Neural progenitor cell (in vitro differentiated cells): ENCODE results near the gene XPO4. TPM values are rescaled to one million over a fixed set of nuclear protein-coding genes. Genes with fewer than 3 reads are reported as not detected.

ENCODE experiments used
- DNase-seq: peaks from one replicate; pipeline ENCODE4 v3.0.0-alpha.2; 2016; ENCODE audit warnings: low spot score
- H2AFZ ChIP-seq: fragments of 200-600 bp; sonication (generic); replicated peaks from 2 replicates; pipeline ENCODE4 v1.6.1; 2016; ENCODE audit warnings: antibody characterized with exemption
- H3F3A ChIP-seq: fragments of 200-600 bp; sonication (generic); 2 replicates; pipeline ENCODE4 v1.6.1; 2016; ENCODE audit warnings: antibody characterized with exemption, low read depth
- H3K27ac ChIP-seq: fragments of 200-600 bp; sonication (generic); 2 replicates; pipeline ENCODE4 v1.5.1; 2016; ENCODE audit warnings: mild to moderate bottlenecking
- H3K27me3 ChIP-seq: fragments of 200-600 bp; sonication (generic); 2 replicates; pipeline ENCODE4 v1.6.1; 2016; ENCODE audit warnings: mild to moderate bottlenecking, moderate library complexity
- H3K36me3 ChIP-seq: fragments of 200-600 bp; sonication (generic); 2 replicates; pipeline ENCODE4 v1.5.1; 2016
- H3K4me1 ChIP-seq: fragments of 200-600 bp; sonication (generic); 2 replicates; pipeline ENCODE4 v1.6.1; 2016; ENCODE audit warnings: mixed run types
- H3K4me2 ChIP-seq: fragments of 200-600 bp; sonication (generic); 2 replicates; pipeline ENCODE4 v1.6.1; 2016
- H3K4me3 ChIP-seq: fragments of 200-600 bp; sonication (generic); 2 replicates; pipeline ENCODE4 v1.5.1; 2016
- H3K79me2 ChIP-seq: fragments of 200-600 bp; sonication (generic); 2 replicates; pipeline ENCODE4 v1.6.1; 2016; ENCODE audit warnings: low read depth
- H3K9ac ChIP-seq: fragments of 200-600 bp; sonication (generic); 2 replicates; pipeline ENCODE4 v1.6.1; 2016
- H3K9me3 ChIP-seq: fragments of 200-600 bp; sonication (generic); 2 replicates; pipeline ENCODE4 v1.5.1; 2016; ENCODE audit warnings: low read depth
- H4K20me1 ChIP-seq: fragments of 200-600 bp; sonication (generic); 2 replicates; pipeline ENCODE4 v1.6.1; 2016; ENCODE audit warnings: low read depth
- H3K27ac Mint-ChIP-seq: 3 replicates; pipeline ENCODE4 v1.8.0; 2021; ENCODE audit warnings: mixed read lengths
- H3K27me3 Mint-ChIP-seq: 2 replicates; pipeline ENCODE4 v1.8.0; 2022; ENCODE audit warnings: low read depth, mild to moderate bottlenecking, inconsistent platforms, moderate library complexity, mixed read lengths; ENCODE audit not compliant: insufficient read depth
- H3K36me3 Mint-ChIP-seq: 3 replicates; pipeline ENCODE4 v1.8.0; 2021; ENCODE audit warnings: mixed read lengths
- H3K4me1 Mint-ChIP-seq: 3 replicates; pipeline ENCODE4 v1.8.0; 2021; ENCODE audit warnings: mixed read lengths
- H3K4me3 Mint-ChIP-seq: 3 replicates; pipeline ENCODE4 v1.8.0; 2021; ENCODE audit warnings: mild to moderate bottlenecking, moderate library complexity, mixed read lengths
- H3K9me3 Mint-ChIP-seq: 3 replicates; pipeline ENCODE4 v1.8.0; 2020; ENCODE audit warnings: mixed read lengths
- EZH2 ChIP-seq: fragments of 200-600 bp; sonication (generic); IDR thresholded peaks from 2 replicates; pipeline ENCODE4 v1.6.1; 2017; ENCODE audit warnings: antibody characterized with exemption, mild to moderate bottlenecking, moderate library complexity
- EZH2phosphoT487 ChIP-seq: fragments of 200-600 bp; sonication (generic); IDR thresholded peaks from 2 replicates; pipeline ENCODE4 v1.6.1; 2017; ENCODE audit warnings: antibody characterized with exemption
- total RNA-seq: library from RNA; depleted of rRNA; stranded (reverse); fragments of >200 nt; gene quantifications from 2 replicates; pipeline ENCODE4 v1.2.3, GENCODE V29; 2015; ENCODE audit warnings: low replicate concordance
- TF ChIP-seq, protein P1 (sequence below): fragments of 200-600 bp; sonication (generic); IDR thresholded peaks from 2 replicates; pipeline ENCODE4 v1.5.1; 2017; ENCODE audit warnings: antibody characterized with exemption, mild to moderate bottlenecking

Gene XPO4
- total RNA-seq, 1 donor from 2014 or later = 44.9 TPM

DNA sequence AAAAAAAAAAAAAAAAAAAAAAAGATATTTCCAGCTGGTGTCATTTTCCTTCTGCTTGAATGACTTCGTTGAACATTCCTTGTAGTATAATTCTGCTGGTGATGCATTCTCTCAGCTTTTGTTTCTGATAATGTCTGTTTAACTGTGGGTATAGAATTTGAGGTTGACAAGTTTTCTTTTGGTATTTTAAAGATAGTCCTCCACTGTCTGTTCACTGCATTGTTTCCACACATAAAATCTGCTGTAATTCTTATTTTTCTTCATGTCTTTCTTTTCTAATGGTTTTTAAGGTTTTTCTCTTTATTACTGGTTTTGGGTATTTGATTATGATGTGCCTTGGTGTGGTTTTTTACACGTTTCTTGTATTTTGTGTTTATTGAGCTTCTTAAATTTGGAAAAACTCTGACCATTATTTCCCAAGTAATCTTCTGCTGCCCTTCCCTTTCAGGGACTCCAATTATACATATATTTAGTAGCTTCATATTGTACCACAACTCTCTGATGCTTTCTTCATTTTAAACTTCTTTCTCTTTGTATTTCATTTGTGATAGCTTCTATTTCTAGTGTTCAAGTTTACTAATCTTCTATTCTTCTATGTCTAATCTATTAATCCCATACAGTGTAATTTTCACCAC, 135.1 kb downstream of the XPO4 start:
- peaks cover 7% of the 10 kb centered on the region for H3K79me2 ChIP-seq
- H3K27me3 ChIP-seq = no peaks in the 10 kb centered on the region
- H3K9ac ChIP-seq = no peak overlapping the region
- Mint-ChIP-seq H3K27me3 (peaks cover 2% of the 10 kb centered on the region), H3K4me1 (peaks cover 2% of the 10 kb centered on the region), H3K4me3 (no peak overlapping the region), H3K36me3 (peaks cover 34% of the 10 kb centered on the region), H3K27ac (no peak overlapping the region), H3K9me3 (peaks cover 43% of the 10 kb centered on the region)
- no peak overlapping the region for H3K4me3 ChIP-seq
- DNase-seq = no peak
- no peaks in the 10 kb centered on the region for H3F3A ChIP-seq
- peaks cover 12% of the 10 kb centered on the region for H3K9me3 ChIP-seq
- H2AFZ ChIP-seq = no peak overlapping the region
- H3K36me3 ChIP-seq = peaks cover 10% of the 10 kb centered on the region
- peaks cover 3% of the 10 kb centered on the region for H3K4me1 ChIP-seq
- TF ChIP-seq EZH2 = no peak
- TF ChIP-seq, protein P1, sequence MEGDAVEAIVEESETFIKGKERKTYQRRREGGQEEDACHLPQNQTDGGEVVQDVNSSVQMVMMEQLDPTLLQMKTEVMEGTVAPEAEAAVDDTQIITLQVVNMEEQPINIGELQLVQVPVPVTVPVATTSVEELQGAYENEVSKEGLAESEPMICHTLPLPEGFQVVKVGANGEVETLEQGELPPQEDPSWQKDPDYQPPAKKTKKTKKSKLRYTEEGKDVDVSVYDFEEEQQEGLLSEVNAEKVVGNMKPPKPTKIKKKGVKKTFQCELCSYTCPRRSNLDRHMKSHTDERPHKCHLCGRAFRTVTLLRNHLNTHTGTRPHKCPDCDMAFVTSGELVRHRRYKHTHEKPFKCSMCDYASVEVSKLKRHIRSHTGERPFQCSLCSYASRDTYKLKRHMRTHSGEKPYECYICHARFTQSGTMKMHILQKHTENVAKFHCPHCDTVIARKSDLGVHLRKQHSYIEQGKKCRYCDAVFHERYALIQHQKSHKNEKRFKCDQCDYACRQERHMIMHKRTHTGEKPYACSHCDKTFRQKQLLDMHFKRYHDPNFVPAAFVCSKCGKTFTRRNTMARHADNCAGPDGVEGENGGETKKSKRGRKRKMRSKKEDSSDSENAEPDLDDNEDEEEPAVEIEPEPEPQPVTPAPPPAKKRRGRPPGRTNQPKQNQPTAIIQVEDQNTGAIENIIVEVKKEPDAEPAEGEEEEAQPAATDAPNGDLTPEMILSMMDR = no peak
- no peak for TF ChIP-seq EZH2phosphoT487
- H3K4me2 ChIP-seq = no peak overlapping the region
- H3K27ac ChIP-seq = no peak overlapping the region
- no peaks in the 10 kb centered on the region for H4K20me1 ChIP-seq

DNA sequence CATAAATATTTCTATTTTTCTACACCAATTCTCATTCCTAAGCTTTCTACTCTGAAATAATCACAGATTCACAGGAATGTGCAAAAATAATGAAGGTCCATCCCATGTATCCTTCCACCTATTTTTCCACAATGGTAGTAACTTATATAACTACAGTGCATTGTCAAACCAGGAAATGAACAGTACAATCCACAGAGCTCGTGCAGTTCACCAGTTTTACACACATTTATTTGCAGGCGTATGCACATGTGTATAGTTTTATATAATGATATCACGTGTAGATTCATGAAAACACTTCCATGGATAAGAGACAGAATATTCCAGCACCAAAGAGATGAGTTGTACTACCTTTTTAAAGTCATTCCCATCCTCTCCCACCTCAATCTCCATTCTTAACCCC, 141.7 kb downstream of the XPO4 start:
- no peak overlapping the region for H3K4me2 ChIP-seq
- H3K9ac ChIP-seq = no peak overlapping the region
- no peak overlapping the region for H2AFZ ChIP-seq
- no peaks in the 10 kb centered on the region for H3K36me3 ChIP-seq
- H3K27me3 Mint-ChIP-seq = peaks cover 2% of the 10 kb centered on the region
- H3K4me1 ChIP-seq = no peaks in the 10 kb centered on the region
- H3K4me3 ChIP-seq = no peak overlapping the region
- H3K27ac Mint-ChIP-seq = no peak overlapping the region
- H3K9me3 Mint-ChIP-seq = peaks cover 24% of the 10 kb centered on the region
- H3K4me3 Mint-ChIP-seq = no peak overlapping the region
- H3K27ac ChIP-seq = no peak overlapping the region
- H3K9me3 ChIP-seq = peaks cover 9% of the 10 kb centered on the region
- no peaks in the 10 kb centered on the region for H3F3A ChIP-seq
- peaks cover 2% of the 10 kb centered on the region for H3K4me1 Mint-ChIP-seq
- no peak for DNase-seq
- H3K27me3 ChIP-seq = no peaks in the 10 kb centered on the region
- H3K36me3 Mint-ChIP-seq = peaks cover 14% of the 10 kb centered on the region
- H3K79me2 ChIP-seq = no peaks in the 10 kb centered on the region
- H4K20me1 ChIP-seq = no peaks in the 10 kb centered on the region
- TF ChIP-seq, protein P1 = no peak
- TF ChIP-seq EZH2 (no peak), EZH2phosphoT487 (no peak)

DNA sequence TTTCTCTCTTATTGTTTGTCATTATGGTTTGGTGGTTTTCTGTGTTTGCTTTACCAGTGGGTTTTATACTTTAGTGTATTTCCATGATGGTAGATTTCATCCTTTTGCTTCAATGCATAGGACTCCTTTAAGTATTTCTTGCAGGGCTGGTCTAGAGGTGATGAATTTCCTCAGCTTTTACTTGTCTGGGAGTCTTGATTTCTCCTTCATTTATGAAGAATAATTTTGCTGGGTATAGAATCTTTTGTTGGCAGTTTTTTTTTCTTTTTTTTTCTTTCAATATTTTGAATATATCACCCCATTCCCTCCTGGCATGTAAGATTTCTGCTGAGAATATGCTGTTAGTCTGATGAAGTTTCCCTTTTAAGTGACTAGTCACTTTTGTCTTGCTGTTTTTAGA, 148.5 kb downstream of the XPO4 start:
- Mint-ChIP-seq H3K36me3 (peaks cover 29% of the 10 kb centered on the region), H3K4me3 (no peak overlapping the region), H3K4me1 (peaks cover 2% of the 10 kb centered on the region), H3K27ac (no peak overlapping the region), H3K9me3 (peaks cover 56% of the 10 kb centered on the region), H3K27me3 (no peaks in the 10 kb centered on the region)
- Histone ChIP-seq H3K27ac (no peak overlapping the region), H3K4me3 (no peak overlapping the region), H3F3A (no peaks in the 10 kb centered on the region), H3K79me2 (no peaks in the 10 kb centered on the region), H3K4me2 (no peak overlapping the region), H3K9ac (no peak overlapping the region), H4K20me1 (no peaks in the 10 kb centered on the region), H3K4me1 (no peaks in the 10 kb centered on the region), H3K27me3 (no peaks in the 10 kb centered on the region), H3K9me3 (peaks cover 32% of the 10 kb centered on the region), H3K36me3 (peaks cover 6% of the 10 kb centered on the region), H2AFZ (no peak overlapping the region)
- no peak for TF ChIP-seq EZH2phosphoT487
- TF ChIP-seq, protein P1 = no peak
- TF ChIP-seq EZH2 = no peak
- no peak for DNase-seq
